Measurements from ENCODE around the gene SMCP. TPM values are rescaled to one million over a fixed set of nuclear protein-coding genes. Genes with fewer than 3 reads are reported as not detected.

The SMCP gene
- total RNA-seq, 6 donors from 2014 or later = not detected

- no peak for DNase-seq
- Histone ChIP-seq H3K9me3 (no peaks in the 10 kb centered on the region), H3K4me3 (no peak within 1 kb of the TSS), H3K4me1 (no peaks in the 10 kb centered on the region), H3K36me3 (no peaks in the 10 kb centered on the region), H3K27me3 (no peaks in the 10 kb centered on the region), H3K27ac (no peak within 1 kb of the TSS)
- ATAC-seq (ENCODE audit: low FRiP score in 2 of 2) = no peak
- WGBS, 2 donors = 77 to 90% methylated on average over 3 of the region's 3 CpGs
- TF ChIP-seq EP300 (IDR thresholded peaks at IDR 0.05) = no peak
- TF ChIP-seq CTCF (IDR thresholded peaks at IDR 0.05) = no peak
- TF ChIP-seq POLR2AphosphoS5 (IDR thresholded peaks at IDR 0.05) = no peak
- TF ChIP-seq POLR2A (IDR thresholded peaks at IDR 0.05) = no peak
Measured at GRCh38 chr1:152859696-152860095, 18.4 kb upstream of the SMCP start, which contains the start of gene LCE7A. TSS of gene LCE7A (plus strand) at chr1:152859996. CDS start at chr1:152860698, 702 bp downstream.

GRCh38 chr1:152860129-152860528, 18.0 kb upstream of the SMCP start:
- no peak for ATAC-seq (ENCODE audit: low FRiP score in 2 of 2)
- Histone ChIP-seq H3K4me1 (no peaks in the 10 kb centered on the region), H3K9me3 (no peaks in the 10 kb centered on the region), H3K27me3 (no peaks in the 10 kb centered on the region), H3K4me3 (no peak overlapping the region), H3K27ac (no peak overlapping the region), H3K36me3 (no peaks in the 10 kb centered on the region)
- WGBS, 2 donors = 77 to 80% methylated on average over 3 of the region's 3 CpGs
- TF ChIP-seq POLR2AphosphoS5 (IDR thresholded peaks at IDR 0.05) = no peak
- TF ChIP-seq CTCF (IDR thresholded peaks at IDR 0.05) = no peak
- no peak for TF ChIP-seq POLR2A (IDR thresholded peaks at IDR 0.05)
- TF ChIP-seq EP300 (IDR thresholded peaks at IDR 0.05) = no peak
- no peak for DNase-seq

DNA sequence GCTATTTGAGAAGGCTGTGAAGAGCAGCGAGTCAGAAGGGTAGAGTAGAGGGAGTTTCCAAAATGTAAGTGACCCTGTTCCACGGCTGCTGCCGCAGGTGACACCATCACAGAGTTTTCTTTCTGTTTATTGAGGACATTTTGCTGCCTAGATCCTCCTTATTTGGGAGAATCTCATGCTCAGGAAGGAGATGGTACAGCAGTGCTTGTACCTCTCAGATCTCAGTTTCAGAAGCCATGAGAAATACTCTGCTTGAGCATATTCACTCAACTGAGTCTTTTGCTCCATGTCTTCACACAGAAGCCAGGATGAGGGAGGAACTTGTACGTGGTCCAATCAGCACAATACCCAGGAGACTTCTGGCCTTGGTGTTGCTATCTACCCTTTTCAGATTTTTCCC, 16.7 kb upstream of the SMCP start:
- H3K27me3 ChIP-seq = no peaks in the 10 kb centered on the region
- 75 to 76% methylated on average over 4 of the region's 4 CpGs for WGBS, 2 donors
- no peaks in the 10 kb centered on the region for H3K9me3 ChIP-seq
- H3K27ac ChIP-seq = no peak overlapping the region
- TF ChIP-seq POLR2A (IDR thresholded peaks at IDR 0.05) = no peak
- no peak for TF ChIP-seq CTCF (IDR thresholded peaks at IDR 0.05)
- TF ChIP-seq POLR2AphosphoS5 (IDR thresholded peaks at IDR 0.05) = no peak
- TF ChIP-seq EP300 (IDR thresholded peaks at IDR 0.05) = no peak
- ATAC-seq (ENCODE audit: low FRiP score in 2 of 2) = no peak
- DNase-seq = no peak
- H3K4me3 ChIP-seq = no peak overlapping the region
- H3K36me3 ChIP-seq = no peaks in the 10 kb centered on the region
- H3K4me1 ChIP-seq = no peaks in the 10 kb centered on the region

DNA sequence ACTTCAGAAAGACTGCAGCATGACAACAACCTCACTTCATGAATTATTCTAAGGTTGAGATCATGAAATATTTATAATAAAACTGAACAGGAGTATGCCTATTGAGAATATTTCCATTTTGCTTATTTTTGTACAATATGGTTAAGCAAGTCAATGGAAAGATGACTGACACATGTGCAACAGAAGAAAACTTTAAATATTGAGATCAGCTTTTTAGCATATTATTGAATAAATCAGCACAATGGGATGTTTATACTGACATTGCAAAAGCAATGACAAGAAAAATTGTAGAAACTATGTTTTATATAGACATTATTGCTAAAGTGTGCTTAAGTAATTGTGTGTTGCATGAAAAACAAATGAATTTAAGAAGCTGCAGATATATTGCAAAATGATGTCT, 13.7 kb upstream of the SMCP start:
- DNase-seq = no peak
- no peak overlapping the region for H3K27ac ChIP-seq
- H3K4me1 ChIP-seq = no peaks in the 10 kb centered on the region
- no peaks in the 10 kb centered on the region for H3K36me3 ChIP-seq
- no peak for TF ChIP-seq POLR2AphosphoS5 (IDR thresholded peaks at IDR 0.05)
- no peak for TF ChIP-seq POLR2A (IDR thresholded peaks at IDR 0.05)
- TF ChIP-seq CTCF (IDR thresholded peaks at IDR 0.05) = no peak
- TF ChIP-seq EP300 (IDR thresholded peaks at IDR 0.05) = no peak
- ATAC-seq (ENCODE audit: low FRiP score in 2 of 2) = no peak
- no peak overlapping the region for H3K4me3 ChIP-seq
- H3K27me3 ChIP-seq = no peaks in the 10 kb centered on the region
- H3K9me3 ChIP-seq = no peaks in the 10 kb centered on the region

- no peaks in the 10 kb centered on the region for H3K4me1 ChIP-seq
- DNase-seq (no peak), ATAC-seq (ENCODE audit: low FRiP score in 2 of 2) (no peak)
- TF ChIP-seq EP300 (IDR thresholded peaks at IDR 0.05) (no peak), POLR2A (IDR thresholded peaks at IDR 0.05) (no peak), POLR2AphosphoS5 (IDR thresholded peaks at IDR 0.05) (no peak), CTCF (IDR thresholded peaks at IDR 0.05) (no peak)
- WGBS, 2 donors = 72 to 87% methylated on average over 2 of the region's 2 CpGs
- H3K36me3 ChIP-seq = no peaks in the 10 kb centered on the region
- H3K9me3 ChIP-seq = no peaks in the 10 kb centered on the region
- H3K4me3 ChIP-seq = no peak overlapping the region
- H3K27me3 ChIP-seq = no peaks in the 10 kb centered on the region
- H3K27ac ChIP-seq = no peak overlapping the region
Measured at GRCh38 chr1:152866321-152866720, 11.8 kb upstream of the SMCP start.
